COLO829 (cell line): ENCODE results near the gene PKP3.
"Not testable (repeated sequence)": the region's sequence is repeated elsewhere in the genome, so short reads cannot be mapped to it uniquely, and the experiment has no call there.

ENCODE experiments used
- DNase-seq: peaks from one replicate; pipeline ENCODE4 v3.0.0; 2012; ENCODE audit warnings: low spot score

The PKP3 gene

GRCh38 chr11:409600-410483 is 15.8 kb downstream of the PKP3 start:
- no peak for DNase-seq

GRCh38 chr11:410711-411110 is 16.7 kb downstream of the PKP3 start:
- DNase-seq = not testable (repeated sequence)

GRCh38 chr11:411520-411919 is 17.5 kb downstream of the PKP3 start:
- not testable (repeated sequence) for DNase-seq

GRCh38 chr11:412641-413119 is 18.7 kb downstream of the PKP3 start:
- no peak for DNase-seq

GRCh38 chr11:413120-414081 is 19.4 kb downstream of the PKP3 start:
- no peak for DNase-seq

GRCh38 chr11:414318-414857 is 20.4 kb downstream of the PKP3 start:
- no peak for DNase-seq

GRCh38 chr11:415640-416041 is 21.6 kb downstream of the PKP3 start:
- DNase-seq = no peak

- DNase-seq = no peak
Measured at GRCh38 chr11:416051-416756, 22.2 kb downstream of the PKP3 start.

GRCh38 chr11:416757-417621 is 23.0 kb downstream of the PKP3 start:
- no peak for DNase-seq

- no peak for DNase-seq
Measured at GRCh38 chr11:417652-418342, 23.8 kb downstream of the PKP3 start.

GRCh38 chr11:418343-419247 is 24.6 kb downstream of the PKP3 start:
- no peak for DNase-seq

GRCh38 chr11:419248-420005 is 25.4 kb downstream of the PKP3 start:
- no peak for DNase-seq

- no peak for DNase-seq
Measured at GRCh38 chr11:420054-420910, 26.3 kb downstream of the PKP3 start.

- no peak for DNase-seq
Measured at GRCh38 chr11:420911-421321, 26.9 kb downstream of the PKP3 start.

- DNase-seq = no peak
Measured at GRCh38 chr11:422249-422656, 28.2 kb downstream of the PKP3 start.

GRCh38 chr11:424232-424631 is 30.2 kb downstream of the PKP3 start:
- no peak for DNase-seq

- DNase-seq = not testable (repeated sequence)
Measured at GRCh38 chr11:424766-425165, 30.8 kb downstream of the PKP3 start.
